HepG2 (cell line): ENCODE measurements around the gene RAC3. TPM values are rescaled to one million over a fixed set of nuclear protein-coding genes. Genes with fewer than 3 reads are reported as not detected.

Experiments used
- AKNA ChIP-seq: sonication (generic); formaldehyde crosslinking; IDR thresholded peaks from 2 replicates; pipeline ENCODE4 v1.4.0; 2020; ENCODE audit warnings: missing genetic modification reagents, borderline replicate concordance
- DBP ChIP-seq: sonication (generic); formaldehyde crosslinking; IDR thresholded peaks from 2 replicates; pipeline ENCODE4 v1.4.0; 2020; ENCODE audit warnings: missing genetic modification reagents; ENCODE audit errors: not compliant biosample characterization
- GPN1 ChIP-seq: sonication (generic); formaldehyde crosslinking; IDR thresholded peaks from 2 replicates; pipeline ENCODE4 v1.5.1; 2020; ENCODE audit warnings: missing genetic modification reagents, borderline replicate concordance
- HBP1 ChIP-seq: IDR thresholded peaks from 2 replicates; pipeline ENCODE4 v1.6.1; 2016; ENCODE audit warnings: low read depth, control low read depth
- KDM4B ChIP-seq: sonication (generic); formaldehyde crosslinking; IDR thresholded peaks from 2 replicates; pipeline ENCODE4 v1.4.0; 2020; ENCODE audit warnings: missing genetic modification reagents
- MYPOP ChIP-seq: sonication (generic); formaldehyde crosslinking; IDR thresholded peaks from 2 replicates; pipeline ENCODE4 v1.8.1; 2023; ENCODE audit warnings: mild to moderate bottlenecking, moderate library complexity, missing genetic modification reagents
- NKX3-1 ChIP-seq: sonication (generic); formaldehyde crosslinking; IDR thresholded peaks from 2 replicates; pipeline ENCODE4 v1.5.0; 2020; ENCODE audit warnings: missing genetic modification reagents
- POLR2AphosphoS5 ChIP-seq: IDR thresholded peaks from 2 replicates; pipeline ENCODE4 v1.6.1; 2012; ENCODE audit warnings: low read depth, low read length
- SP4 ChIP-seq: sonication (generic); formaldehyde crosslinking; IDR thresholded peaks from 2 replicates; pipeline ENCODE4 v1.8.1; 2023; ENCODE audit warnings: mild to moderate bottlenecking, missing genetic modification reagents
- TIGD3 ChIP-seq: sonication (generic); formaldehyde crosslinking; IDR thresholded peaks from 2 replicates; pipeline ENCODE4 v1.5.1; 2020; ENCODE audit warnings: mild to moderate bottlenecking, missing genetic modification reagents, borderline replicate concordance
- YY1 ChIP-seq: IDR thresholded peaks from 2 replicates; pipeline ENCODE4 v1.6.1; 2011; ENCODE audit warnings: low read length, low read depth, moderate library complexity, mild to moderate bottlenecking; ENCODE audit not compliant: insufficient read depth, insufficient replicate concordance
- ZC3H13 ChIP-seq: sonication (generic); formaldehyde crosslinking; IDR thresholded peaks from 2 replicates; pipeline ENCODE4 v1.8.1; 2023; ENCODE audit warnings: mild to moderate bottlenecking, missing genetic modification reagents, moderate library complexity
- ZNF235 ChIP-seq: sonication (generic); formaldehyde crosslinking; IDR thresholded peaks from 2 replicates; pipeline ENCODE4 v1.8.1; 2023; ENCODE audit warnings: mild to moderate bottlenecking, missing genetic modification reagents, borderline replicate concordance
- ZNF274 ChIP-seq: sonication (generic); formaldehyde crosslinking; IDR thresholded peaks from 2 replicates; pipeline ENCODE4 v1.5.1; 2020; ENCODE audit warnings: mild to moderate bottlenecking, missing genetic modification reagents
- ZNF354B ChIP-seq: sonication (generic); formaldehyde crosslinking; IDR thresholded peaks from 2 replicates; pipeline ENCODE4 v1.8.0; 2022; ENCODE audit warnings: mild to moderate bottlenecking, missing genetic modification reagents
- ZNF577 ChIP-seq: sonication (generic); formaldehyde crosslinking; IDR thresholded peaks from 2 replicates; pipeline ENCODE4 v1.4.0; 2020; ENCODE audit warnings: mild to moderate bottlenecking, low read depth, missing genetic modification reagents, borderline replicate concordance
- polyA plus RNA-seq, 8 experiments: library from polyadenylated mRNA; depleted of rRNA in 3 of 8; stranded (reverse) in 7 of 8; unstranded in 1 of 8; fragments of >200 nt; fragmentation: Illumina TruSeq in 4 of 8; extraction: Trizol in 4 of 8; gene quantifications; 2 replicates each; pipeline versions ENCODE4 v1.2.1 to v1.2.3, GENCODE V29; 2011 to 2016; ENCODE audit warnings: low read depth in 4 of 8, missing spikeins in 1 of 8, mixed read lengths in 1 of 8; ENCODE audit not compliant: insufficient read depth in 1 of 8
- total RNA-seq, 5 experiments: library from RNA; depleted of rRNA; stranded (reverse); fragments of >200 nt; fragmentation: Illumina TruSeq; extraction: Trizol; gene quantifications; 2 replicates each; pipeline ENCODE4 v1.2.3, GENCODE V29; 2016; ENCODE audit warnings: low read depth in 1 of 5

Gene RAC3
- total and polyA plus RNA-seq, 2 of the 13 experiments (the other 11 are each of a cell fraction or from before 2014, with no cell fraction given), result 10.5 to 21.3 TPM

GRCh38 chr17:81991684-81992305 lies 39.7 kb upstream of the RAC3 start (continued):
- TF ChIP-seq POLR2AphosphoS5, result peak; percentile 94
- TF ChIP-seq DBP, result peak; percentile 81
- peak; percentile 88 for TF ChIP-seq ZNF354B (CRISPR knock-in tag)
- peak; percentile 73; the same call in 1 of the 2 replicates for TF ChIP-seq AKNA (CRISPR knock-in tag)
- no peak; the same call in 1 of the 2 replicates for TF ChIP-seq GPN1
- TF ChIP-seq NKX3-1 (CRISPR knock-in tag), result peak; percentile 82; the same call in 1 of the 2 replicates
- TF ChIP-seq ZNF274 (CRISPR knock-in tag), result no peak
- peak; percentile 76 for TF ChIP-seq ZNF235 (CRISPR knock-in tag)
- peak; percentile 83; the same call in 1 of the 2 replicates for TF ChIP-seq KDM4B
- peak; percentile 94 for TF ChIP-seq MYPOP (CRISPR knock-in tag)
- no peak for TF ChIP-seq HBP1 (CRISPR knock-in tag)
- TF ChIP-seq YY1, result peak; percentile 68
- no peak for TF ChIP-seq ZNF577 (CRISPR knock-in tag)
- no peak for TF ChIP-seq TIGD3 (CRISPR knock-in tag)
- peak; percentile 74 for TF ChIP-seq SP4 (CRISPR knock-in tag)
- no peak; the same call in 1 of the 2 replicates for TF ChIP-seq ZC3H13 (CRISPR knock-in tag)
